ENCODE measurements around the gene DSE.

DSE gene

GRCh38 chr6:116408491-116408890, 37.7 kb downstream of the DSE start:
- no peak for DNase-seq (ENCODE audit: extremely low read depth in 1 of 2, low read depth in 1 of 2)

GRCh38 chr6:116409756-116410155, 39.0 kb downstream of the DSE start:
- no peak for DNase-seq (ENCODE audit: extremely low read depth in 1 of 2, low read depth in 1 of 2)

DNA sequence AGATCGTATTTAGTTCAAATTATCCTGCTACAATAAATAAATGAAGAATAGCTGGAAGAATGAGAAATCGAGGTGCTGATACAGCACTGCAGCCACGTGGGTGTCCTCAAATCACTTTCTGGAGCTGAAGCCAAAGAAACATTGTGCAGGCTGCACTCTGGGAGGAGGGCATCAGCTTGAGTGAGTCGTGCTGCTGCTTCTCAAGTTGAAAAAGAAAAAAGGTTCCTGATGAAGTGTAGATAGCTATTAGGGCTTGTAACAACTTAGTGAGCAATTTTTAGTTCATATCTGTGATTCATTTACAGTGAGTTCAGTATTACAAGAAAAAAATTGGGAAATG, 40.5 kb downstream of the DSE start:
- DNase-seq (ENCODE audit: extremely low read depth in 1 of 2, low read depth in 1 of 2): no peak

DNA sequence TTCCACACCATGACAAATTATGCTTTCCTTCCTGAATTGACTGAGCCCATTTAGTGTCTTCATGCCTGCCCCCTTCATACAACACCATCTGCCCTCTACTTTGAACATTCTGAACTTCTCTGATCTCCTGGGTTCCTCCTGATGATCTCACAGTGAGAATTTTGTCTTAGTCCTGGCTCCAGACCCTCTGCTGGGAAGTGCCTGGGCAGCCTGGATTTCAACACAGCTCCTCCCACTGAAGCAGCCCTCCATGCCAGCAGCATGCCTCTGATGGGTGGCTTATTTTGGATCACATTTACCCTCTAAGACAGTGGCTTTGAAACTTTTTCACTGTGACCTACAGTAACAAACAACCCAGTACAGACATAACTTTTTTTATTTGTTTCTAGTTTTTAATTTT, 41.5 kb downstream of the DSE start:
- no peak for DNase-seq (ENCODE audit: extremely low read depth in 1 of 2, low read depth in 1 of 2)

DNA sequence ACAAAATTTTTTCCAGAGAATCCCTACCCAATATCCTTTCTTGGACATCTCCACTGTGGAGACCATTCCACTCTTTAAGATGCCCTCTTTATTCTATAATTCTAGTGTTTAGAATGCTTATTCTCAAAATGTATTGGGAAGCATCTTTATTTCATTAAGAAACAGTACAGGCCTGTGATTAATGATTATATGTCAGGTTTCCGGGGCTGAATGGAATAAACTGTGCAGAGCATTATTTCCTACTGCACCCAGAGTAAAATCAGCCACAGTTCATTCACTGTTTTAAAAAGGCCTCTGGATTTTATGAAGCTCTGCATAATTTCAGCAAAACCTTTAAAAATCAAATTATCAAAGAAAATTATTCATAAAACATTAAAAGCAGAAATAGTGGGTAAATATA, 42.6 kb downstream of the DSE start:
- no peak for DNase-seq (ENCODE audit: extremely low read depth in 1 of 2, low read depth in 1 of 2)

GRCh38 chr6:116417661-116418060, 46.9 kb downstream of the DSE start:
- DNase-seq (ENCODE audit: extremely low read depth in 1 of 2, low read depth in 1 of 2): no peak

DNA sequence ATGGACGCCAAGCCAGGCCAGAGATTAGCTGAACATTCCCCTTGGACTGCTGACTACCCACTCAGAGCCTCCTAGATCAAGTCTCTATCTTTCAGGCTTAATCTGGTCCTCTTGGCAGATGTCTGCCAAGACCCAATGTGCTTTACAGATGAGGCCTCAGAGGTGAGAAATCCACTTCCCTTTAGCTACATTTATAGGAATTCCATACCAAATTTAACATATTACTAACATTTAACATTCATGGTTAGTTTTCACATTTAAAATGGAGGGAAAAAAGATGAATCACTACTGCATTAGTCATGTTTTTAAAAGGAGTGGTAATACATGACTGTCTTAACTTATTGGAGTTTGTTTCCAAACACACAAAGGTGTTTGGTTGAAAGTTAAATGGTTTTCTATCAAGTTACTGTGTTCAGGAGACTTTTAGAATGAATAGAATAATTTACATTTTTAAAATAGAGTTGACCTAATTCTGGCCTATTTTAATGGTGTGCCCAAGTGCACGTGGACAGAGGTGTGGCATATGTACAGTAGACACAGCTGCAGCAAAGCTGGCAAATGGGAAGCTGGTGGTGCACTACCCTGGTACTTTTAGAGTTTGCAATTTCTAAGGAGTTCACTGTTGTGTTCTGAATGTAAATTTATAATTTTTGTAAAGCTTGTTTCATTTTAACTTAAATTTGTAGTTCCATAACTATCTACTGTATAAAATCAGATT, 48.5 kb downstream of the DSE start:
- DNase-seq (ENCODE audit: extremely low read depth in 1 of 2, low read depth in 1 of 2): no peak

GRCh38 chr6:116420341-116420740, 49.6 kb downstream of the DSE start:
- DNase-seq (ENCODE audit: extremely low read depth in 1 of 2, low read depth in 1 of 2): no peak

DNA sequence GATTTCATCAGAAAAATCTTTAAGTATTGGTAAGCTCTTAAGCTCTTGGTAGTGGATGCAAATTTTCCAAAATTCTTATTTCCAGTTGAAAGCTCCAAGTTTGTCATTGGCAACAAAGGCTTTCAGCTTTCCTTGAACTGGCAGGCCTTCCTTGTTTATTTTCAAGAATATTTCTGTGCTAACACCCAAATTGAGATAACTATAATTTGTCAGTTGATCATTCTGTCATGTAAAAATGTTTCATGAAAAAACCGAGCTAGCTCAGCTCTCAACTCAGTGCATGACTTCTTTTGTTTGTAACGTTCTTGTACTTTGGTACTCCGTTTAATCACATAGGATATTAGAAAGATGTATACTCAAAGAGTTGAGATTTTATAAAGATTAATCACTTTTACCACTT, 51.5 kb downstream of the DSE start:
- no peak for DNase-seq (ENCODE audit: extremely low read depth in 1 of 2, low read depth in 1 of 2)

GRCh38 chr6:116424001-116424400, 53.3 kb downstream of the DSE start:
- DNase-seq (ENCODE audit: extremely low read depth in 1 of 2, low read depth in 1 of 2): no peak

DNA sequence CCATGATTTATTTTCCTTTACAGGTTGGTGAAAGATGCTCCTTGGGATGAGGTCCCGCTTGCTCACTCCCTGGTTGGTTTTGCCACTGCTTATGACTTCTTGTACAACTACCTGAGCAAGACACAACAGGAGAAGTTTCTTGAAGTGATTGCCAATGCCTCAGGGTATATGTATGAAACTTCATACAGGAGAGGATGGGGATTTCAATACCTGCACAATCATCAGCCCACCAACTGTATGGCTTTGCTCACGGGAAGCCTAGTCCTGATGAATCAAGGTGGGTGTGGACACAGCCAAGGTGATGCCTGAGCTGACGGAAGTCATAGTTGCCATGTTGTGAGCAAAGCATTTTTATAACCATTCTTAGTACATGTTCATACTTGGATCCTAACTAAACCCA, 55.8 kb downstream of the DSE start:
- no peak for DNase-seq (ENCODE audit: extremely low read depth in 1 of 2, low read depth in 1 of 2)

GRCh38 chr6:116429111-116429510, 58.4 kb downstream of the DSE start:
- DNase-seq (ENCODE audit: extremely low read depth in 1 of 2, low read depth in 1 of 2): no peak

- DNase-seq (ENCODE audit: extremely low read depth in 1 of 2, low read depth in 1 of 2): no peak
Observed at GRCh38 chr6:116430860-116431259, 60.1 kb downstream of the DSE start.

- DNase-seq (ENCODE audit: extremely low read depth in 1 of 2, low read depth in 1 of 2): no peak
Observed at GRCh38 chr6:116431964-116432595, 61.3 kb downstream of the DSE start.

- no peak for DNase-seq (ENCODE audit: extremely low read depth in 1 of 2, low read depth in 1 of 2)
Observed at GRCh38 chr6:116433206-116433712, 62.5 kb downstream of the DSE start.

- no peak for DNase-seq (ENCODE audit: extremely low read depth in 1 of 2, low read depth in 1 of 2)
Observed at GRCh38 chr6:116434056-116434725, 63.4 kb downstream of the DSE start.

DNA sequence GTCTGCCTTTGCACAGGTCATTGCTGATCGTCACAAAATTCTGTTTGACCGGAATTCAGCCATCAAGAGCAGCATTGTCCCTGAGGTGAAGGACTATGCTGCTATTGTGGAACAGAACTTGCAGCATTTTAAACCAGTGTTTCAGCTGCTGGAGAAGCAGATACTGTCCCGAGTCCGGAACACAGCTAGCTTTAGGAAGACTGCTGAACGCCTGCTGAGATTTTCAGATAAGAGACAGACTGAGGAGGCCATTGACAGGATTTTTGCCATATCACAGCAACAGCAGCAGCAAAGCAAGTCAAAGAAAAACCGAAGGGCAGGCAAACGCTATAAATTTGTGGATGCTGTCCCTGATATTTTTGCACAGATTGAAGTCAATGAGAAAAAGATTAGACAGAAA, 65.8 kb downstream of the DSE start:
- no peak for DNase-seq (ENCODE audit: extremely low read depth in 1 of 2, low read depth in 1 of 2)

DNA sequence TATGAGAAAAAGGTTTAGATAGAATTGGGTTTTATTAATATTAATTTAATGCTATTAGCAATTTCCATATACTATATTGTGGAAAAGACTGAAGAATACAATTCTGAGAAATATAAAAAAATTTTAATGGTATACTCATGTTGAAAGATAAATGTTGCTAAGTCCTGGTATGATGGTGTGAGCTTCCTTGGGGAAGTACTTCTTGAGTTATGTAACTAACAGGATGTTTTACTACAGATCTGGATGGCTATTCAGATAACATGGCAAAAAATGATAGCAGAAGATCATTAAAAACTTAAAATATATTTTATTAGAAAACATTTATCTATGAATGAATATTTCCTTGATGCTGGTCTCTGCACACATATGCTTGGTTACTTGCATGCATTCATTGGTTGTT, 66.9 kb downstream of the DSE start:
- DNase-seq (ENCODE audit: extremely low read depth in 1 of 2, low read depth in 1 of 2): no peak

DNA sequence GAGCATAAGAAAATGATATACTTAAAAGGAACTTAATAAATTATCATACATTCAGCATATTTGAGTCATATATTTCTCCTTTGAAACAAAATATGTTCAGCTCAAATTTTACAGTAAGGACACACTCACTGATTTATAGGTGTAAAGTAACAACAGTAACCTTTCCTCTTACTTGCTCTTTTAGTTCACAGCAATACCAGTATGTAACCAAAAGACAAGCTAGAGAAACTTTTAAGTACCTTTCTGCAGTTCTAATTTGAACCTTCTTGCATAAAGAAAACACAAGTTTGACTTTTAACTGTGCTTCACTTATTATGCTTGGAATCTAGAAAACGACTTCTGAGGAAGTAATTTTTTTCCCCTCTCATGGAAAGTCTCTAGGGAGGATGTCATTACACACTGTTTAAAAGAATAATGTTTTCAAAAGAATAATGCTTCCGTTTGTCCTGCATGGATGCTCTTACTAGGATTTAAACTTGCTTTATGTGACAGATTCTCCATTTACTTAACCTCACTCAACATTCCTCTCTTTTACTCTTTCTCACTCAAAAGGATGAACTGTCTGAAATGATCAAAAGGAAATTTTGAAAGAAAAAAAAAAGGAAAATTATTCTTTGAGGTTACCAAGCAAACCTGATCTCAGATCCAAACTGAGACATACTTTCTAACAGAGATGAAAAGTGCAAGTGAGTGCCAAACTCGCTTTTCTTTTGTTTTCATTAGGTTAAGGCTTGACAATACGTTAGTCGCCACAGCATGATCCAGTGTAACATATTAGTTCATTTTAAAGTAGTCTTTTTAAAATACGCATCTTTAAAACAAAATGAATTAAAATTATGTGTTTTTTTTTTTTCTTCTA, 68.1 kb downstream of the DSE start:
- DNase-seq (ENCODE audit: extremely low read depth in 1 of 2, low read depth in 1 of 2): no peak

- no peak for DNase-seq (ENCODE audit: extremely low read depth in 1 of 2, low read depth in 1 of 2)
Observed at GRCh38 chr6:116439522-116440051, 68.8 kb downstream of the DSE start.

GRCh38 chr6:116443105-116443504, 72.4 kb downstream of the DSE start:
- no peak for DNase-seq (ENCODE audit: extremely low read depth in 1 of 2, low read depth in 1 of 2)
